Measurements from ENCODE around the gene HLA-DOA.

The HLA-DOA gene

GRCh38 chr6:32991972-32992371, 17.4 kb downstream of the HLA-DOA start:
- TF ChIP-seq KLF8 (tag by site-specific recombination; IDR thresholded peaks at IDR 0.05) = no peak
- Histone ChIP-seq H3K27ac (ENCODE audit: extremely low read depth, low read depth, low read length) (no peak overlapping the region), H3K9me3 (ENCODE audit: control insufficient read depth, insufficient read depth, low read depth, low read length) (no peaks in the 10 kb centered on the region), H3K4me3 (ENCODE audit: low read depth, low read length) (no peak overlapping the region), H3K36me3 (ENCODE audit: control insufficient read depth in 2 of 2, insufficient read depth in 1 of 2, low read length in 2 of 2) (no peaks in the 10 kb centered on the region), H3K4me1 (ENCODE audit: control insufficient read depth, insufficient read depth, low read length) (no peaks in the 10 kb centered on the region)
- CTCF ChIA-PET = interaction anchor here (0.8 kb wide), 1 partner anchor 59 kb away, joined by 3 read pairs; no protein-coding TSS in a partner anchor
- POLR2A ChIA-PET = interaction anchor here (1.1 kb wide), 1 partner anchor 20 kb away, joined by 5 read pairs; no protein-coding TSS in a partner anchor

GRCh38 chr6:32989368-32989767, 20.0 kb downstream of the HLA-DOA start:
- H3K4me1 ChIP-seq (ENCODE audit: control insufficient read depth, insufficient read depth, low read length) = no peaks in the 10 kb centered on the region
- no peaks in the 10 kb centered on the region for H3K36me3 ChIP-seq (ENCODE audit: control insufficient read depth in 2 of 2, insufficient read depth in 1 of 2, low read length in 2 of 2)
- H3K4me3 ChIP-seq (ENCODE audit: low read depth, low read length) = no peak overlapping the region
- H3K9me3 ChIP-seq (ENCODE audit: control insufficient read depth, insufficient read depth, low read depth, low read length) = no peaks in the 10 kb centered on the region
- no peak for TF ChIP-seq ZNF391 (tag by site-specific recombination; IDR thresholded peaks at IDR 0.05; ENCODE audit: borderline replicate concordance, low read depth)
- TF ChIP-seq SP2 (tag by site-specific recombination; IDR thresholded peaks at IDR 0.05) = 0 out of 2 replicates have a peak, but pooled peaks have one; percentile 19
- ChIA-PET POLR2A (interaction anchor here (1.7 to 3.4 kb wide), 2 partner anchors 18 to 56 kb away, joined by 4 to 22 read pairs; no protein-coding TSS in a partner anchor), CTCF (interaction anchor here (0.6 to 11.4 kb wide), 12 partner anchors 9 to 159 kb away, joined by 3 to 250 read pairs (median 5); partner anchors contain the start of genes BRD2 and HLA-DMA)
- no peak overlapping the region for H3K27ac ChIP-seq (ENCODE audit: extremely low read depth, low read depth, low read length)

GRCh38 chr6:32984622-32985389, 24.6 kb downstream of the HLA-DOA start:
- Histone ChIP-seq H3K4me3 (ENCODE audit: low read depth, low read length) (no peak overlapping the region), H3K27ac (ENCODE audit: extremely low read depth, low read depth, low read length) (no peak overlapping the region), H3K9me3 (ENCODE audit: control insufficient read depth, insufficient read depth, low read depth, low read length) (no peaks in the 10 kb centered on the region), H3K4me1 (ENCODE audit: control insufficient read depth, insufficient read depth, low read length) (peaks cover 4% of the 10 kb centered on the region; the same call in 1 of the 2 replicates), H3K36me3 (ENCODE audit: control insufficient read depth in 2 of 2, insufficient read depth in 1 of 2, low read length in 2 of 2) (peaks cover 17 to 19% of the 10 kb centered on the region in 2 experiments)
- ChIA-PET POLR2A (interaction anchor here (0.6 to 7.7 kb wide), 17 partner anchors 12 to 263 kb away, joined by 3 to 405 read pairs (median 4); partner anchors contain the start of genes BRD2, HLA-DMA, HLA-DMB and TAP2), CTCF (interaction anchor here (0.6 to 11.4 kb wide), 76 partner anchors 9 to 992 kb away, joined by 3 to 250 read pairs (median 4); partner anchors contain the start of genes BRD2, HLA-DMA, HLA-DMB and PSMB9)
- TF ChIP-seq PRDM4 (tag by site-specific recombination; IDR thresholded peaks at IDR 0.05) (no peak), ZFP3 (tag by site-specific recombination; IDR thresholded peaks at IDR 0.05; ENCODE audit: low read depth) (no peak), ZNF2 (tag by site-specific recombination; IDR thresholded peaks at IDR 0.05) (no peak), OVOL3 (tag by site-specific recombination; IDR thresholded peaks at IDR 0.05) (no peak), ZNF157 (tag by site-specific recombination; IDR thresholded peaks at IDR 0.05) (no peak), ZNF280D (tag by site-specific recombination; IDR thresholded peaks at IDR 0.05) (no peak), TSHZ1 (tag by site-specific recombination; IDR thresholded peaks at IDR 0.05; ENCODE audit: borderline replicate concordance) (no peak), ZNF585B (tag by site-specific recombination; IDR thresholded peaks at IDR 0.05) (no peak), ZNF292 (tag by site-specific recombination; IDR thresholded peaks at IDR 0.05; ENCODE audit: borderline replicate concordance, low read depth) (no peak), INSM2 (tag by site-specific recombination; IDR thresholded peaks at IDR 0.05) (no peak), RBAK (tag by site-specific recombination; IDR thresholded peaks at IDR 0.05) (no peak), YY1 (tag by site-specific recombination; IDR thresholded peaks at IDR 0.05) (no peak), ZNF354C (tag by site-specific recombination; IDR thresholded peaks at IDR 0.05; ENCODE audit: borderline replicate concordance, low read depth) (no peak), OSR2 (tag by site-specific recombination; IDR thresholded peaks at IDR 0.05) (no peak), FEZF1 (tag by site-specific recombination; IDR thresholded peaks at IDR 0.05) (no peak)
